GM19372 (cell line): ENCODE results near the gene BRD9.

ENCODE experiments used
- ATAC-seq: cut with Tn5 transposase; IDR thresholded peaks from one replicate; pipeline ENCODE4 v1.9.1; 2021; ENCODE audit warnings: mild to moderate bottlenecking, low read depth, moderate library complexity; ENCODE audit not compliant: unreplicated experiment

The BRD9 gene

GRCh38 chr5:905139-905642, 12.6 kb upstream of the BRD9 start:
- no peak for ATAC-seq

GRCh38 chr5:903756-904096, 11.1 kb upstream of the BRD9 start:
- ATAC-seq: no peak

GRCh38 chr5:902129-902916, 9.7 kb upstream of the BRD9 start:
- no peak for ATAC-seq

GRCh38 chr5:900781-901180, 8.2 kb upstream of the BRD9 start:
- ATAC-seq: no peak

GRCh38 chr5:893711-894110, 1.1 kb upstream of the BRD9 start:
- no peak for ATAC-seq

GRCh38 chr5:893137-893506, 521 bp upstream of the BRD9 start:
- peak; percentile 9 for ATAC-seq

GRCh38 chr5:891837-892393, 686 bp downstream of the BRD9 start:
- ATAC-seq: no peak

GRCh38 chr5:891117-891836, 1.3 kb downstream of the BRD9 start:
- ATAC-seq: no peak

- no peak for ATAC-seq
Observed at GRCh38 chr5:889075-889710, 3.4 kb downstream of the BRD9 start.

GRCh38 chr5:888638-889035, 4.0 kb downstream of the BRD9 start:
- no peak for ATAC-seq

- no peak for ATAC-seq
Observed at GRCh38 chr5:887947-888637, 4.5 kb downstream of the BRD9 start.

- ATAC-seq: no peak
Observed at GRCh38 chr5:886716-887325, 5.8 kb downstream of the BRD9 start.

- no peak for ATAC-seq
Observed at GRCh38 chr5:886036-886435, 6.6 kb downstream of the BRD9 start.

- ATAC-seq: no peak
Observed at GRCh38 chr5:885529-885928, 7.1 kb downstream of the BRD9 start.

GRCh38 chr5:885127-885442, 7.5 kb downstream of the BRD9 start:
- no peak for ATAC-seq

- no peak for ATAC-seq
Observed at GRCh38 chr5:884345-885126, 8.1 kb downstream of the BRD9 start.

GRCh38 chr5:883475-884181, 9.0 kb downstream of the BRD9 start:
- no peak for ATAC-seq

- ATAC-seq: no peak
Observed at GRCh38 chr5:882253-883183, 10.1 kb downstream of the BRD9 start.
